GM12878 (cell line): ENCODE results near the gene RAB28. TPM values are rescaled to one million over a fixed set of nuclear protein-coding genes. Genes with fewer than 3 reads are reported as not detected.

Source experiments
- ATAC-seq: fragments of 200-7000 bp; cut with Tn5 transposase; 3 replicates; pipeline ENCODE4 v1.9.1; 2020; ENCODE audit warnings: mild to moderate bottlenecking, moderate library complexity
- Bru-seq: library from RNA; stranded (reverse); fragments of 400-500 nt; gene quantifications from one replicate; lab custom pipeline; 2021; lab: Mats Ljungman, UMichigan
- BruChase-seq, 2 experiments: library from RNA; stranded (reverse); fragments of 400-500 nt; gene quantifications; one replicate each; lab custom pipeline; 2021; lab: Mats Ljungman, UMichigan
- BruUV-seq: library from RNA; stranded (reverse); fragments of 400-500 nt; replicated peaks from 2 replicates; lab custom pipeline; 2021; lab: Mats Ljungman, UMichigan
- CTCF ChIA-PET: fragments of 300-600 bp; sonication (Branson Sonifier 250); formaldehyde crosslinking; extraction: SDS; loops from one replicate; lab custom pipeline; 2021; ENCODE audit warnings: inconsistent platforms; lab: Yijun Ruan, JAX
- POLR2A ChIA-PET: fragments of 350-600 bp; formaldehyde crosslinking; extraction: SDS; loops from one replicate; lab custom pipeline; 2021; ENCODE audit warnings: inconsistent platforms; lab: Charles Lee
- RAD21 ChIA-PET: fragments of 300-600 bp; sonication (Branson Sonifier 250); formaldehyde crosslinking; loops from one replicate; lab custom pipeline; 2023; ENCODE audit warnings: antibody characterized with exemption; ENCODE audit not compliant: unreplicated experiment; lab: Charles Lee
- SMC1A ChIA-PET: fragments of 300-600 bp; sonication (Branson Sonifier 250); formaldehyde crosslinking; loops from one replicate; lab custom pipeline; 2023; ENCODE audit not compliant: unreplicated experiment, uncharacterized antibody; lab: Charles Lee
- DNase-seq: peaks from one replicate; pipeline ENCODE4 v3.0.0-alpha.2; 2011; ENCODE audit warnings: low read depth, low spot score
- FAIRE-seq: peaks from 3 replicates; lab custom pipeline; 2011; peaks lifted over from hg19 to GRCh38; lab: Jason Lieb, UNC
- H2AFZ ChIP-seq: 2 replicates; pipeline ENCODE4 v1.6.0; 2011; ENCODE audit warnings: low read depth, low read length, control low read depth; ENCODE audit not compliant: control insufficient read depth
- H3K27ac ChIP-seq: 2 replicates; pipeline ENCODE4 v1.5.1; 2011; ENCODE audit warnings: control low read depth; ENCODE audit not compliant: control insufficient read depth, insufficient read depth
- H3K27me3 ChIP-seq, 2 experiments: replicated peaks in 1 of 2; 2 replicates each; pipeline versions ENCODE4 v1.6.0 to v1.6.1; 2011; ENCODE audit warnings: low read length in 1 of 2; ENCODE audit not compliant: control insufficient read depth in 2 of 2, insufficient read depth in 2 of 2
- H3K36me3 ChIP-seq, 2 experiments: 2 replicates each; pipeline ENCODE4 v1.5.1; 2011; ENCODE audit warnings: low read length in 1 of 2; ENCODE audit not compliant: control insufficient read depth in 2 of 2, insufficient read depth in 2 of 2
- H3K4me1 ChIP-seq: 2 replicates; pipeline ENCODE4 v1.6.1; 2011; ENCODE audit warnings: mild to moderate bottlenecking, low read length, moderate library complexity, mixed read lengths; ENCODE audit not compliant: control insufficient read depth, insufficient read depth
- H3K4me2 ChIP-seq: 2 replicates; pipeline ENCODE4 v1.6.0; 2011; ENCODE audit warnings: control low read depth; ENCODE audit not compliant: control insufficient read depth, insufficient read depth
- H3K4me3 ChIP-seq: fragments of 200-600 bp; sonication (generic); 2 replicates; pipeline ENCODE4 v1.5.1; 2016
- H3K79me2 ChIP-seq: 2 replicates; pipeline ENCODE4 v1.6.0; 2011; ENCODE audit warnings: low read length; ENCODE audit not compliant: control insufficient read depth, insufficient read depth
- H3K9ac ChIP-seq: 2 replicates; pipeline ENCODE4 v1.8.0; 2011; ENCODE audit warnings: low read length, control low read depth, mixed read lengths; ENCODE audit not compliant: control insufficient read depth, insufficient read depth
- H3K9me3 ChIP-seq: replicated peaks from 3 replicates; pipeline ENCODE4 v1.5.1; 2011; ENCODE audit warnings: mild to moderate bottlenecking, low read length; ENCODE audit not compliant: control insufficient read depth, insufficient read depth
- H4K20me1 ChIP-seq: 2 replicates; pipeline ENCODE4 v1.6.0; 2011; ENCODE audit not compliant: control insufficient read depth, insufficient read depth
- CREM ChIP-seq: IDR thresholded peaks from 2 replicates; pipeline ENCODE4 v1.6.1; 2014; ENCODE audit warnings: antibody characterized with exemption, low read depth
- MEF2B ChIP-seq: fragments of 450-650 bp; IDR thresholded peaks from 2 replicates; pipeline ENCODE4 v1.6.1; 2018; ENCODE audit warnings: mild to moderate bottlenecking, moderate library complexity; ENCODE audit not compliant: partially characterized antibody, poor library complexity, severe bottlenecking
- MXI1 ChIP-seq: fragments of 150-350 bp; IDR thresholded peaks from 2 replicates; pipeline ENCODE4 v1.6.1; 2011; ENCODE audit warnings: low read depth, mild to moderate bottlenecking, inconsistent platforms, low read length, improper control_type of control experiment
- NR2C2 ChIP-seq: IDR thresholded peaks from 2 replicates; pipeline ENCODE4 v1.6.1; 2011; ENCODE audit warnings: borderline replicate concordance, low read depth; ENCODE audit not compliant: control insufficient read depth, insufficient read length
- ZBED1 ChIP-seq: IDR thresholded peaks from 2 replicates; pipeline ENCODE4 v1.6.1; 2016; ENCODE audit warnings: borderline replicate concordance
- WGBS: methylation state at CpG from one replicate; pipeline ENCODE4 v1.1.6; 2016; ENCODE audit warnings: low lambda C conversion rate; ENCODE audit not compliant: insufficient replicate concordance, insufficient coverage; ENCODE audit errors: missing lambda C conversion rate; 5-methylcytosine and 5-hydroxymethylcytosine counted together
- in situ Hi-C: fragments of 300-500 bp; cut with MboI; formaldehyde crosslinking; loops from 9 replicates; pipeline ENCODE4 v1.14.3; 2018; ENCODE audit warnings: mixed read lengths
- intact Hi-C: fragments of 100-400 bp; cut with micrococcal nuclease; formaldehyde crosslinking; loops from one replicate; pipeline ENCODE4 v1.14.2; 2022; ENCODE audit not compliant: unreplicated experiment
- long read RNA-seq, 2 experiments: library from polyadenylated mRNA; unstranded; transcript quantifications; one replicate each; pipeline ENCODE4 v2.0.0, GENCODE V29; 2019 to 2020
- polyA minus RNA-seq, 3 experiments: library from RNA; depleted of rRNA, polyadenylated mRNA; stranded (reverse); fragments of >200 nt; gene quantifications; 2 replicates each; pipeline ENCODE4 v1.2.3, GENCODE V29; 2011
- polyA plus RNA-seq, 11 experiments: library from polyadenylated mRNA; depleted of rRNA in 4 of 11; unstranded in 6 of 11; stranded (reverse) in 5 of 11; fragments of >200 nt; fragmentation: Nextera tagmentation in 4 of 11; fragmentation: Illumina TruSeq in 1 of 11; extraction: Ambion mirVana in 4 of 11; extraction: Trizol in 1 of 11; gene quantifications; 1 replicate in 1 of 11; 2 replicates in 10 of 11; pipeline versions ENCODE4 v1.2.1 to v1.2.3, GENCODE V29; 2011 to 2016; ENCODE audit warnings: inconsistent platforms in 2 of 11, missing spikeins in 2 of 11, low read depth in 1 of 11
- total RNA-seq, 4 experiments: library from RNA; depleted of rRNA in 3 of 4; stranded (reverse); fragments of >200 nt in 3 of 4; fragmentation: Illumina TruSeq in 1 of 4; extraction: Trizol in 1 of 4; gene quantifications; 2 replicates each; pipeline versions ENCODE4 v1.2.1 to v1.2.3, GENCODE V29; 2013 to 2021
- TF ChIP-seq, protein P1 (sequence below): IDR thresholded peaks from 2 replicates; pipeline ENCODE4 v1.6.1; 2012; ENCODE audit warnings: low read depth, low read length, improper control_type of control experiment
- TF ChIP-seq, protein P2 (sequence below): IDR thresholded peaks from 2 replicates; pipeline ENCODE4 v1.6.1; 2012; ENCODE audit warnings: low read length, inconsistent platforms
- TF ChIP-seq, protein P3 (sequence below): fragments of 150-350 bp; IDR thresholded peaks from 2 replicates; pipeline ENCODE4 v1.6.1; 2014; ENCODE audit warnings: mild to moderate bottlenecking, low read depth, low read length
- TF ChIP-seq, protein P4 (sequence below): IDR thresholded peaks from 2 replicates; pipeline ENCODE4 v1.6.1; 2012; ENCODE audit warnings: low read depth, low read length, improper control_type of control experiment

RAB28 gene
- total RNA-seq (2013; cell fraction: nucleolus; rRNA removed), result 24.0 and 28.0 TPM in 2 replicates
- total RNA-seq (2014; rRNA removed), result 12.2 and 16.9 TPM in 2 replicates
- 18.6 and 21.6 TPM in 2 replicates for total RNA-seq (2014; rRNA removed; fragmentation: Illumina TruSeq; extraction: Trizol)
- total RNA-seq (2021), result 12.2 and 13.2 TPM in 2 replicates
- 8.5 TPM for polyA plus RNA-seq (2011; ENCODE audit: low read depth)
- 29.3 and 42.7 TPM in 2 replicates for polyA plus RNA-seq (2011; rRNA removed)
- 11.2 and 15.6 TPM in 2 replicates for polyA plus RNA-seq (2011; cell fraction: cytosol; rRNA removed)
- 12.9 and 14.0 TPM in 2 replicates for polyA plus RNA-seq (2011; cell fraction: nucleus; rRNA removed)
- polyA plus RNA-seq (2012), result 9.7 and 13.7 TPM in 2 replicates
- polyA plus RNA-seq (2014; fragmentation: Illumina TruSeq; extraction: Trizol), result 20.0 and 25.9 TPM in 2 replicates
- 10 to 100 TPM in 1 of 2 experiments, 1 to 10 TPM in 1; 5.8 to 10.6 TPM for polyA plus RNA-seq (2014; fragmentation: Nextera tagmentation; extraction: Ambion mirVana)
- polyA plus RNA-seq (2014; rRNA removed), result 12.8 and 15.1 TPM in 2 replicates
- 10 to 100 TPM; 25.2 to 27.8 TPM for polyA plus RNA-seq (2016; fragmentation: Nextera tagmentation; extraction: Ambion mirVana)
- 11.0 and 12.4 TPM in 2 replicates for polyA minus RNA-seq (2011; rRNA and poly(A)+ RNA removed)
- 3.2 and 4.8 TPM in 2 replicates for polyA minus RNA-seq (2011; cell fraction: cytosol; rRNA and poly(A)+ RNA removed)
- polyA minus RNA-seq (2011; cell fraction: nucleus; rRNA and poly(A)+ RNA removed), result 18.9 and 29.9 TPM in 2 replicates
- Bru-seq, nascent RNA, result percentile 72 among the genes with signal in this experiment
- percentile 72 among the genes with signal in this experiment for BruChase-seq, experiment 1, labeled RNA remaining after a 6-hour chase
- percentile 80 among the genes with signal in this experiment for BruChase-seq, experiment 2, labeled RNA remaining after a 2-hour chase
- long read RNA-seq, experiment 1, partial matches to known transcripts, result 1 of 7 reads
- long read RNA-seq, experiment 1, other reads (novel, unspliced or antisense), result 1 of 7 reads
- long read RNA-seq, experiment 2, transcript RAB28-202 (7 exons, 1,715 nt), result major isoform, 7 of 16 reads
- long read RNA-seq, experiment 2, partial matches to known transcripts, result 2 of 16 reads
- long read RNA-seq, experiment 2, other reads (novel, unspliced or antisense), result 5 of 16 reads

DNA sequence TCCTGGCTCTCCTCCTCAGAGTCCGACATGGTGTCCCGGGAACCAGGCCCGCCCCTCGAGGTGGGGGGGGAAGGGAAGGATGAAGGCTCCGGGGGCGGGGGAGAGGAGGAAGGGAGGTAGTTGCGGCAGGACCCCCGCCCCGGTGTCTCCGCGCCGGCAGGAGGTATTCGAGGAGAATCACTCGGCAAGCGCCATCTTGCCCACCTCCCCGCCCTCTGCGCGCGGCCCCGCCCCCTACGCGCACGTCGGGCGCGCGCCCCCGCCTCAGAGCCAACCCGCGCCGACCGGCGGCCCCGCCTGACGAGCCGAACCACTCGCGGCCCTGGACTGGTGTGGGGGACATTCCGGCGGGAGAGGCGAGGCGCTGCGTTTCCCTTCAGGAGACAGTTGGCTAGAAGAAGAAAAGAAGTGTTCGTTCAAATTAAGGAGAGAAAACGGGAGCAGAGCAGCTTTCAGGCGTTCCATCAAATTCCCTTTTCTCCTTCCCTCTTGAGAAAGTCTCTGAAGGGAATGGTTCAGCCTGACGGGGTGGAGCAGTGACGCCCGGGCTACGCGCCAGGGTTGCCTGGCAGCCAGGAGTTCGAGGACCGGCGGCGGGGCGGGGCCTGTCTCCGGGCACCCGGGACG is at the start of gene RAB28:
Gene RAB28, minus strand, starts transcription at position 219 of the 627 bp plus-strand sequence.
- 0 out of 3 replicates have a peak, but pooled peaks cover 1% of the 10 kb centered on the region for H3K9me3 ChIP-seq
- H4K20me1 ChIP-seq, result no peaks in the 10 kb centered on the region
- no peaks in the 10 kb centered on the region for H3K36me3 ChIP-seq
- H3K79me2 ChIP-seq, result peaks cover 17% of the 10 kb centered on the region
- SMC1A ChIA-PET, result interaction anchor here (1.1 to 1.5 kb wide), 5 partner anchors 10 to 635 kb away, joined by 3 to 13 read pairs (median 4); no protein-coding TSS in a partner anchor
- in situ Hi-C loops, result no loop called here
- peak; percentile 98 for FAIRE-seq
- no TSS peak for BruUV-seq
- no peaks in the 10 kb centered on the region for H3K27me3 ChIP-seq
- POLR2A ChIA-PET, result interaction anchor here (1.1 kb wide), 1 partner anchor 10 kb away, joined by 4 read pairs; no protein-coding TSS in a partner anchor
- intact Hi-C loops, result loop anchor here (10.0 kb wide), 1 partner anchor 141 kb away; the partner anchor contains the start of gene BOD1L1
- peak; percentile 94 for ATAC-seq
- H3K4me2 ChIP-seq, result peak within 1 kb of the TSS; percentile 86
- DNase-seq, result peak; percentile 75
- H3K4me3 ChIP-seq, result peak within 1 kb of the TSS; percentile 77
- CTCF ChIA-PET, result interaction anchor here (0.7 to 1.8 kb wide), 3 partner anchors 11 to 56 kb away, joined by 3 to 4 read pairs (median 3); no protein-coding TSS in a partner anchor
- H3K9ac ChIP-seq, result peak within 1 kb of the TSS; percentile 94
- H3K27ac ChIP-seq, result peak within 1 kb of the TSS; percentile 100
- RAD21 ChIA-PET, result interaction anchor here (1.6 to 1.7 kb wide), 2 partner anchors 11 to 15 kb away, joined by 3 to 6 read pairs; no protein-coding TSS in a partner anchor
- H2AFZ ChIP-seq, result peak within 1 kb of the TSS; percentile 100
- 0% methylated on average over 35 of the region's 59 CpGs for WGBS
- no peaks in the 10 kb centered on the region for H3K4me1 ChIP-seq
- TF ChIP-seq, protein P1, sequence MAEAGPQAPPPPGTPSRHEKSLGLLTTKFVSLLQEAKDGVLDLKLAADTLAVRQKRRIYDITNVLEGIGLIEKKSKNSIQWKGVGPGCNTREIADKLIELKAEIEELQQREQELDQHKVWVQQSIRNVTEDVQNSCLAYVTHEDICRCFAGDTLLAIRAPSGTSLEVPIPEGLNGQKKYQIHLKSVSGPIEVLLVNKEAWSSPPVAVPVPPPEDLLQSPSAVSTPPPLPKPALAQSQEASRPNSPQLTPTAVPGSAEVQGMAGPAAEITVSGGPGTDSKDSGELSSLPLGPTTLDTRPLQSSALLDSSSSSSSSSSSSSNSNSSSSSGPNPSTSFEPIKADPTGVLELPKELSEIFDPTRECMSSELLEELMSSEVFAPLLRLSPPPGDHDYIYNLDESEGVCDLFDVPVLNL, result peak; percentile 47; the same call in 1 of the 2 replicates
- TF ChIP-seq MXI1 (peak; percentile 82), CREM (peak; percentile 86), ZBED1 (no peak), MEF2B (no peak), NR2C2 (no peak)
- TF ChIP-seq, protein P2, sequence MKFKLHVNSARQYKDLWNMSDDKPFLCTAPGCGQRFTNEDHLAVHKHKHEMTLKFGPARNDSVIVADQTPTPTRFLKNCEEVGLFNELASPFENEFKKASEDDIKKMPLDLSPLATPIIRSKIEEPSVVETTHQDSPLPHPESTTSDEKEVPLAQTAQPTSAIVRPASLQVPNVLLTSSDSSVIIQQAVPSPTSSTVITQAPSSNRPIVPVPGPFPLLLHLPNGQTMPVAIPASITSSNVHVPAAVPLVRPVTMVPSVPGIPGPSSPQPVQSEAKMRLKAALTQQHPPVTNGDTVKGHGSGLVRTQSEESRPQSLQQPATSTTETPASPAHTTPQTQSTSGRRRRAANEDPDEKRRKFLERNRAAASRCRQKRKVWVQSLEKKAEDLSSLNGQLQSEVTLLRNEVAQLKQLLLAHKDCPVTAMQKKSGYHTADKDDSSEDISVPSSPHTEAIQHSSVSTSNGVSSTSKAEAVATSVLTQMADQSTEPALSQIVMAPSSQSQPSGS, result no peak
- TF ChIP-seq, protein P3, sequence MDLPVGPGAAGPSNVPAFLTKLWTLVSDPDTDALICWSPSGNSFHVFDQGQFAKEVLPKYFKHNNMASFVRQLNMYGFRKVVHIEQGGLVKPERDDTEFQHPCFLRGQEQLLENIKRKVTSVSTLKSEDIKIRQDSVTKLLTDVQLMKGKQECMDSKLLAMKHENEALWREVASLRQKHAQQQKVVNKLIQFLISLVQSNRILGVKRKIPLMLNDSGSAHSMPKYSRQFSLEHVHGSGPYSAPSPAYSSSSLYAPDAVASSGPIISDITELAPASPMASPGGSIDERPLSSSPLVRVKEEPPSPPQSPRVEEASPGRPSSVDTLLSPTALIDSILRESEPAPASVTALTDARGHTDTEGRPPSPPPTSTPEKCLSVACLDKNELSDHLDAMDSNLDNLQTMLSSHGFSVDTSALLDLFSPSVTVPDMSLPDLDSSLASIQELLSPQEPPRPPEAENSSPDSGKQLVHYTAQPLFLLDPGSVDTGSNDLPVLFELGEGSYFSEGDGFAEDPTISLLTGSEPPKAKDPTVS, result 0 out of 2 replicates have a peak, but pooled peaks have one; percentile 51
- TF ChIP-seq, protein P4, sequence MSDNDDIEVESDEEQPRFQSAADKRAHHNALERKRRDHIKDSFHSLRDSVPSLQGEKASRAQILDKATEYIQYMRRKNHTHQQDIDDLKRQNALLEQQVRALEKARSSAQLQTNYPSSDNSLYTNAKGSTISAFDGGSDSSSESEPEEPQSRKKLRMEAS, result no peak
